Erythroblast (primary cell): ENCODE results near the gene PHLDB1.
A peak's percentile ranks its signal among the peaks of the same experiment; 100 is the strongest.

Experiments used
- DNase-seq, 2 experiments: peaks; one replicate each; lab custom pipeline; 2025; lab: John Stamatoyannopoulos, UW
- GATA1 ChIP-seq: IDR thresholded peaks from 2 replicates; pipeline ENCODE4 v1.6.1; 2011; ENCODE audit warnings: low read depth, mild to moderate bottlenecking, control low read depth, low read length, moderate library complexity
- POLR2A ChIP-seq: IDR thresholded peaks from 2 replicates; pipeline ENCODE4 v1.6.1; 2011; ENCODE audit warnings: mild to moderate bottlenecking, low read length

Gene PHLDB1

GRCh38 chr11:118633979-118634378 lies 26.6 kb downstream of the PHLDB1 start:
- TF ChIP-seq POLR2A: no peak
- TF ChIP-seq GATA1: no peak
- DNase-seq: no peak

- DNase-seq: peak; percentile 31 to 46
- TF ChIP-seq GATA1 (no peak), POLR2A (no peak)
These were observed 27.2 kb downstream of the PHLDB1 start for GRCh38 chr11:118634431-118635236.

DNA sequence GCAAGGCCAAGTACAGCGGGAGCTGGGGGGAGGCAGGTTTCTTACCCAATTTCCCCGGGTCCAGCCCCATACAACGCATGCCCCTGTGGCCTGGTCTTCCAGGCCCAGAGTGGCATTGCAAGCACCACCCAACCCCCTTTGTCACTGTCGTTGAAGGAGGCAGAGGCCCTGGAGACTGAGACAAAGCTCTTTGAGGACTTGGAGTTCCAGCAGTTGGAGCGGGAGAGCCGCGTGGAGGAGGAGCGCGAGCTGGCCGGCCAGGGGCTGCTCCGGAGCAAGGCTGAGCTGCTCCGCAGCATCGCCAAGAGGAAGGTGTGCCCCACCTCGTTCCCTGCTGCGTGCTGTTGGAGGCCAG lies 27.8 kb downstream of the PHLDB1 start:
- TF ChIP-seq GATA1 (no peak), POLR2A (no peak)
- DNase-seq: no peak

DNA sequence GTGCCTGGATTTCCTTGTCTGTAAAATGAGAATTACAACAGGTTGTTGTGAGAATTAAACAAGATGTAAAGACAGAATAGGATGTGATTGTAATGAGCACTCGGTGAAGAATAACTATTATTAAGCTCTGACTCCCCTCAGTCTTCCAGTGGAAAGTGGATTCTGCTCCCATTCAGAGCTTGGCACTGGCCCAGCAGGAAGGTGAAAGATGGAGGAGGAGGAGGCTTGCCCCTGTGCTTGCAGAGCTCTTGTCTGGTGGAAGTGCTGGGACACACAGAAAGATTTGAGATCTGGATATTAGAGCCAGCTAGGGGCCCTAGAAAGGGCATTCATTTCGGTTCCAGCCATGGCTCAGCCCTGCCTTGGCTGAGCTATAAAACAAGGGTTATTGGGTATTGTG lies 28.2 kb downstream of the PHLDB1 start:
- DNase-seq: no peak
- TF ChIP-seq GATA1: no peak
- TF ChIP-seq POLR2A: no peak

GRCh38 chr11:118636569-118637290 lies 29.3 kb downstream of the PHLDB1 start:
- TF ChIP-seq POLR2A: no peak
- TF ChIP-seq GATA1: no peak
- DNase-seq: no peak

- no peak for TF ChIP-seq POLR2A
- TF ChIP-seq GATA1: no peak
These were observed 31.3 kb downstream of the PHLDB1 start for GRCh38 chr11:118638726-118639125.

DNA sequence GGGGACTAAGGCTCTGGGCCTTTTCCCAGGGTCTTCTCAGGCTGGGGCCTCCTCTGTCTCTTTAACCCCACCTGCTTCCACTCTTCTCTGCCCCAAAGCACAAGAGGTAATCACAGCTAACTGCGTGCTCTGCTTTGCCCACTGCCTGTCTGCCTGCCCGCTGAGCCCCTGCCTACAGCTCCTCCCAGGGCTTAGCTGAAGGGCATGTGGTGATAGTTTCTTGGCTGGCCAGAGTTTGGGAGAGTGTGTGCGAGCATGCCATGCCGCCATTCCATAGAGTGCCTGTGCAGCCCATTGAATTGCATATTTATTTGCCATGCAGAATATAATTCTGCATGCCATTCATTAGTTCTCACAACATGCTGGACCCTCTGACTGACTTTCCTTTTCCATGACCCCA lies 32.5 kb downstream of the PHLDB1 start:
- no peak for DNase-seq
- TF ChIP-seq POLR2A: no peak
- TF ChIP-seq GATA1: no peak

More at GRCh38 chr11:118638726-118639125, 31.3 kb downstream of the PHLDB1 start:
- DNase-seq: no peak

DNA sequence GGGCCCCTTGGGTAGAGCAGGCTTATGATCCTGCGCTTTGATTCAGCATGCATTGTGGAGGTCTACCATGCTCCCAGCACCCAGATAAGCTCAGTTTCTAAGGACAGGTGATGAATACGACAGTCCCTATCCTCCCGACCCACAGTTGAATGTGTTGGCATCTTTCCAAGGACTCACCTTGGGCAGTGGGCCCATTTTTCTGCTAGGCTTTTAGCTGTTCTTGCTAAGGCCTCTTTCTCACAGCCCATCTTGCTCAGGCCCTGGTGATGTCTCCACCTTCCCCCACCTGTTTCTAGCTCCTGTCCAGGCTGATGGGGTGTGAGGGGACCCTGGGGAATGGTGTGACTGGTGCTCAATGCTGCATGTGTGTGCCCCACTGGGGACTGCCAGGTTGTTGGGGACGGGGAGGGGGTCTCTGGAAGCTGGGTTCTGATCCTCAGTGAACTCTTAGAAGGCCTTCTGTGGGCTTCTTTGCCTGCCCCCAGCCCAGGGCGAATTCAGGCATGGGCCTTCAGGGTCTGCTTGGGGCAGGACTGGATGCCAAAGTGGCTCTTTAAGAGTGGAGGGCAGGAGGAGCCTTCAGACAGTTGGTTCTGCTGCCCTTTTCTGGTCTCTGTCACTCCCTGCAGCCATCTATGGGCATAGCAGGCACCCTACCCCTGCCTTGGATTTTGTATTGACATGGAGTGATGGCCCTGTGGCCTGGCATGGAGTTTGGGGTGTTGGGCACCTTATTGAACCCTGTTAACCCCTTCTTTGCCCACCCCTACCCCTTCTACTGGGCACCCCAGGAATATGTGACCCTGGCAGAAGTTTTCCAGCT lies 33.1 kb downstream of the PHLDB1 start:
- DNase-seq: no peak
- TF ChIP-seq GATA1: no peak
- TF ChIP-seq POLR2A: no peak

GRCh38 chr11:118641397-118642019 lies 34.1 kb downstream of the PHLDB1 start:
- DNase-seq: no peak
- TF ChIP-seq GATA1: no peak
- no peak for TF ChIP-seq POLR2A

- DNase-seq: peak in 1 of 2 experiments; percentile 48
- TF ChIP-seq GATA1: no peak
- no peak for TF ChIP-seq POLR2A
These were observed 36.0 kb downstream of the PHLDB1 start for GRCh38 chr11:118643142-118643994.

- TF ChIP-seq GATA1 (no peak), POLR2A (no peak)
- DNase-seq: no peak
These were observed 36.6 kb downstream of the PHLDB1 start for GRCh38 chr11:118643995-118644345.

DNA sequence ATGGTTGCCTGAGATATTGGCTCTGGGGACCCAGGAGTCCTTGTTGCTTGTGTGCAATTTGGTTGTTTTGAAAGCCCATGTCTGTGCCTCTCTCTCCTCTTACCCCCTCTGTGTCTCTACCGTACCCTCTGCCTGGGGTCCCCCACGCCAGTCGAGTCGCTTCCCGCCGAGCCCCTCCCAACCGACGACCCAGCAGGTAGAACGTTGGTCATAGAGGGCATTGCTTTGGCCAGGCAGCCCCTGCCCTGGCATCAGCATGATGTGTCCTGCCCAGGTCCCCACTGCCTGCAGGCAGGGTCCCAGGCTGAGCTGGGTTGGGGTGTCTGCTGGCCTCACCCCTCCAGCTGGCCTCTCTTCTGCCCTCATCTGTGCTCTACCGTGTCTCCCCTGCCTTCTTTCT lies 37.1 kb downstream of the PHLDB1 start:
- TF ChIP-seq POLR2A (no peak), GATA1 (no peak)
- no peak for DNase-seq
